ENCODE measurements around the gene SLC30A10.
"Not testable (repeated sequence)": the region's sequence is repeated elsewhere in the genome, so short reads cannot be mapped to it uniquely, and the experiment has no call there.

The SLC30A10 gene

DNA sequence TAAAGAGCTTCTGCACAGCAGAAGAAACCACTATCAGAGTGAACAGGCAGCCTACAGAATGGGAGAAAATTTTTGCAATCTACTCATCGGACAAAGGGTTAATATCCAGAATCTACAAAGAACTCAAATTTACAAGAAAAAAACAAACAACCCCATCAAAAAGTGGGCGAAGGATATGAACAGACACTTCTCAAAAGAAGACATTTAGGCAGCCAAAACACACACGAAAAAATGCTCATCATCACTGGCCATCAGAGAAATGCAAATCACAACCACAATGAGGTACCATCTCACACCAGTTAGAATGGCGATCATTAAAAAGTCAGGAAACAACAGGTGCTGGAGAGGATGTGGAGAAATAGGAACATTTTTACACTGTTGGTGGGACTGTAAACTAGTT, 36.5 kb downstream of the SLC30A10 start:
- DNase-seq (ENCODE audit: low spot score) = not testable (repeated sequence)

DNA sequence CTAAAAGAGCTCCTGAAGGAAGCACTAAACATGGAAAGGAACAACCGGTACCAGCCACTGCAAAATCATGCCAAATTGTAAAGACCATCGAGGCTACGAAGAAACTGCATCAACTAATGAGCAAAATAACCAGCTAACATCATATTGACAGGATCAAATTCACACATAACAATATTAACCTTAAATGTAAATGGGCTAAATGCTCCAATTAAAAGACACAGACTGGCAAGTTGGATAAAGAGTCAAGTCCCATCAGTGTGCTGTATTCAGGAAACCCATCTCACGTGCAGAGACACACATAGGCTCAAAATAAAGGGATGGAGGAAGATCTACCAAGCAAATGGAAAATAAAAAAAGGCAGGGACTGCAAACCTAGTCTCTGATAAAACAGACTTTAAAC, 39.7 kb downstream of the SLC30A10 start:
- not testable (repeated sequence) for DNase-seq (ENCODE audit: low spot score)

DNA sequence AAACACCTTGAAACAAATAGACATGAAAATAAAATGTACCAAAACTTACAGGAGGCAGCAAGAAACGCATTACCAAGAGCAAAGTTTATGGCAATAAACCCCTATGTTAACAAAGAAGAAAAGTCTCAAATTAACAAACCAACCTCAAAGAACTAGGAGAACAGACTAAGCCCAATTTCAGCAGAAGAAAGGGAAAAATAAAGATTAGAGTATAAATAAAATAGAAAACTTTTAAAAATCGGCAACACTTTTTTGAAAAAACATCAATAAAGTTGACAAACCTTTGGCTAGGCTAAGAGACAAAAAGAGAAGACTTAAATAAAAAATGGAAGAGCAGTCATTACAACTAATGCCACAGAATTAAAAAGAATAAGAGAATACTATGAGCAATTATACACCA, 42.7 kb downstream of the SLC30A10 start:
- DNase-seq (ENCODE audit: low spot score) = no peak

DNA sequence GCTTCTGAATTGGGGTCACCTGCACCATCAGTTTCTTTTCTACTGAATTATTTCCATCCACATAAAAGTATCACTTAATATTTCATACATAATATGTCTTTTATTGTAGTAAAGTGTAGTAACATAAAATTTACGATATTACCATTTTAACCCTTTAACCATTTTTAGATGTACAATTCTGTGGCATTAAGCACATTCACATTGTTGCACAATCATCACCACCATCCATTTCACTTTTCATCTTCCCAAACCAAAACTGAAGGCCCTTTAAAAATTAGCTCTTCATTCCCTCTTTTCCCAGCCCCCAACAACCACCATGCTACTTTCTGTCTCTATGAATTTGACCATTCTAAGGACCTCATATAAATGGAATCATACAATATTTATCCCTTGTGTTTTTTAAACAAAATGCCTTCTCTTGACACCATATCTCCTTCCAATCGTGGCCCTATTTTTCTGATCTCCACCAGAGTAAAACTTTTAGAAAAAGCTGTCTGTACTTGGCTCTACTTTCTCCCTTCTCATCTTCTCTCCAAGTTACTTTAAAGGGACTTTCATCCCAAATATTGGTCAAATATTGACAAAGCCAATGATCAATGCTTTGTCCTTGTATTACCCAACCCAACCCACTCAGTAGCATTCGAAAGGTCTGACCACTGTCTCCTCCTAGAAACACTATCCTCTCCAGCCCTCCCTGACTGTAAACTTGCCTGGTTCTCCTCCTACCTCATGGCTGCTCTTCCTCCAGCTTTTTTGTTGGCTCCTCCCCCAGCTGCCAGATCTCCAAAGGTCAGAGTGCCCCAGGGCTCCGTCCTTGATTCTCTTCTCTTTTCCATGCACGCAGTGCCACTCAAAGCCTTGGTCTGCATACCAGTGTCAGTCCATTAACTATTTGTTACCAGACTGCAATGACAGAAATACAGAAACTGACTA, 44.7 kb downstream of the SLC30A10 start:
- DNase-seq (ENCODE audit: low spot score) = no peak

DNA sequence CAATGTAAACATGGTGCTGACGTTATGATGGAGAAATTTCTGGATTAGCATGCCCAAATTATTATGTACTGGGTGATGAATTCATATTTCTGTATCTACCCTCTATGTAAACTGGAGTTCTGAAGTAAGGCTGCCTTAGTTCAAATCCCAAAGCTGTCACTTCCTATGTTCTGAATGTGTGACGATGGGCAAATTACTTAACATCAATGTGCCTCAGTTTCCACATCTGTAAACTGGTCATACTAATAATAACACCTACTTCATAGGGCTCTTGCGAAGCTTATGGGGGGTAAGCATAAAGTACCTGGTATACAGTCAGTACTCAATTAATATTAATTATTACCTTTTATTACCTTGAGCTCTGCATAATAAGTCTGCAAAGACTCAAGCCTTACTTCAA, 45.6 kb downstream of the SLC30A10 start:
- DNase-seq (ENCODE audit: low spot score) = no peak

DNA sequence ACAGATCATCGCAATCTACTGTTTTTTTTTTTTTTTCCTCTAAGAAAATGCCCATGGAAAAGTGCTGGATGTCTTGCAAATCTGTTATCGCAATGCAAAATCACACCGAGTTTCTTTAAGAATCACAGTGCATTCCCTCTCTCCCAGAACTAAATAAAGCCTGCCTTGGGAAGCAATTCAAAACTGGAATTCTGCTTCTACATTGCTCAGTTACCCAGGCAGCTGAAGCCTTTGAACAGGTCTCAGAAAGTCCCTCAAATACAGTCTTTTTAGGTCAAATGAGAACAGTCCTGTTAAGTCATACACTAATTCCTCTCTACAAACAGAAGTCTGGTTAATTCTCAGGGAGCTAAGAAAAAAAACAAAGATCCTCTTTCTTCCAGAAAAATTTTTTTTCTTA, 46.3 kb downstream of the SLC30A10 start:
- DNase-seq (ENCODE audit: low spot score) = no peak

DNA sequence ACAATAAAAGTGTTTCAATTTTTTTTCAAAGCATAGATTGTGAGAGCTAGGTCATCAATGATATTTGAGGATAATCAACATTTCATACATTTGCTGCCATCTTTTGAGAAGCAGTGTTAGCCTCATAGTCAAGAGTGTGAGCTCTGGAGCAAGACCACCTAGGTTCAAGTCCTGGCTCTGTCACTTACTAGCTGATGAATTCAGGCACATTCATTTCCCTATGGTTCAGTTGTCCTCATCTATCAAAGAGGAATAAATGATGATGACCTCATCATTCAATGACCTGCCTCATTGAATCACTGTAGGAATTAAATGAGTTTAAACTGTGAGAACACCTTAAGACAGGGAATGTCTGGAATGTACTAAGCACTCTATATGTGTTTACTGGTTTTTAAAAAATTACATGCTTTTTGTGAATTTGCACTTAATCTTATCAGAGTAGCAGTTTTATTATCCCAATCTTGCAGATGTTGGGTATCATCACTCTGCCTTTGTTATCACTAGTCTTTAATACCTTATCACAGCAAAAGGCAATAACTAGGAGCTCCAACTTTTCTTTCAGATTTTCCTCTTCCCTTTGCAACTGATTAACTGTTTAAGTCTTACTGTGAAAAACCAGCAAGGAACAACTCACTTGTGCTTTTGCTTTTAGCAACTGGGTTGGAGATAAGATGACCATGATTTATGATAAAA, 47.4 kb downstream of the SLC30A10 start:
- DNase-seq (ENCODE audit: low spot score) = no peak

DNA sequence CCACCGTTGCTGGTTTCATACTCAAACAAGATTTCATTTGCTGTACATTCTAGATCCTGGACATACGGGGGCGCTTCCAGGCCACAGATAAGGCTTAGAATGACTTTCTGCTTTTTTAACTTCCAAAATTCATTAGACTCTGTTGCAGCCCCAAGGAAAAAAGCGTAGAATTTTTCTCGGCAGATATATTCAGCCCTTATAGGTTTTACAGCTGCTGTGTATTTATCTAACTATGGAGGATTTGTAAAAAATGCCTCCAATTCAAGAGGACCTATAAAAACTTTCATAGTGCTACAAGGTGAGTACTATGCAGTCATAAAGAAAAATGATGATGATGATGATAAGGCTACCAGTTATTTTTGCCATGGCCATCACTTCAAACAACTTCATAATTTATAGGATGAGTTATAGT, 51.6 kb downstream of the SLC30A10 start:
- no peak for DNase-seq (ENCODE audit: low spot score)

DNA sequence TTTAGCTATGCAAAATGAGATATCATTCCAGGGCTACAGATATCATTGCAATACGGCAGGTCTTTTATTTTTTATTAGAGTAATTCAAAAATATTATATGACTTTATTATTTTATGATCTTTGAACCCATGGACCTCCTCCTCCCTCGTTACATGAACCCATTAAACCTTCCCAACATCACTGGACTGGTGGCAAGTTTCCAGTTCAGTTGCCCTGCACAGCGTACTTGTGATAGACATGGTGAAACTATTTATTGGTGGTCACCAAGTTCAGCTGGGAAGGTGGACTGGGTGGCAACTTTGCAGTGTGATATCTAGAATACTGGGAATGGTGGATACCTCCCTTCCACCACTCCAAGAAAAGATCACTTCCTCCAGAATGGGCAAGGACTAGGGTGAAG, 52.5 kb downstream of the SLC30A10 start:
- no peak for DNase-seq (ENCODE audit: low spot score)

DNA sequence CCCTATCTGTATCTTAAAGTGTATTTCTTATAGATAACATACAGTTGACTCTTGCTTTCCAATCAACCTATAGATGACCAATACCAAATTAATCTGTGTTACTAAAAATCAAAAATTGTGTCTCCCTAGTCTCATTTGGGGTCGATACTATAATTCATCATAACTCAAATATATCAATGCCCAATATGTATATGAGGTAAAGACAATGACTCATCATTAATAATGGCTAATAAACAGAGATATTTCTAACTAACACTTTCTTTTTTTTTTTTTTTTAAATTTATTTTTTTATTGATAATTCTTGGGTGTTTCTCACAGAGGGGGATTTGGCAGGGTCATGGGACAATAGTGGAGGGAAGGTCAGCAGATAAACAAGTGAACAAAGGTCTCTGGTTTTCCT, 55.8 kb downstream of the SLC30A10 start:
- DNase-seq (ENCODE audit: low spot score) = not testable (repeated sequence)

DNA sequence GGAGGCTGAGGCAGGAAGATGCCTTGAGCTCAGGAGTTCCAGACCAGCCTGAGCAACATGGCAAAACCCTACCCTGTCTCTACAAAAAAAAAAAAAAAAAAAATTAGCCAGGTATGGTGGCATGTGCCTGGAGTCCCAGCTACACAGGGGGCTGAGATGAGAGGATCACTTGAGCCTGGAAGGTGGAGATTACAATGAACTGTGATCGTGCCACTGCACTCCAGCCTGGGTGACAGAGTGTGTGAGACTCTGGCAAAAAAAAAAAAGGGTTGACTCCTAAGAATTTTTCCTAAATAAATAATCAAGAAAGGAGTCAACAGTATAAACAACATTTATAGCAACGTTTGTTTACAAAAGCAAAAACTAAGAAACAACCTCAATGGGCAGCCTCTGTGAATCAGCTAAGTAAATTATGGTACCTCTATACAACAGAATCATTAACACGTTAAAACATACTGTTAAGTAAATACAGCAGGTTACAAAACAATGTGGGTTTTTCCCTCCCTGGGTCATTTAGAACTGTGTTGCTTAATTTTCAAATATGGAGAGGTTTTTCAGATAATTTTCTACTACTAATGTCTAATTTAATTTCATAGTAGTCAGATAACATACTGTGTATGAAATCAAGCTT, 56.8 kb downstream of the SLC30A10 start:
- DNase-seq (ENCODE audit: low spot score) = no peak

DNA sequence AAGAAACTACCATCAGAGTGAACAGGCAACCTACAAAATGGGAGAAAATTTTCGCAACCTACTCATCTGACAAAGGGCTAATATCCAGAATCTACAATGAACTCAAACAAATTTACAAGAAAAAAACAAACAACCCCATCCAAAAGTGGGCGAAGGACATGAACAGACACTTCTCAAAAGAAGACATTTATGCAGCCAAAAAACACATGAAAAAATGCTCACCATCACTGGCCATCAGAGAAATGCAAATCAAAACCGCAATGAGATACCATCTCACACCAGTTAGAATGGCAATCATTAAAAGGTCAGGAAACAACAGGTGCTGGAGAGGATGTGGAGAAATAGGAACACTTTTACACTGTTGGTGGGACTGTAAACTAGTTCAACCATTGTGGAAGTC, 59.7 kb downstream of the SLC30A10 start:
- DNase-seq (ENCODE audit: low spot score) = not testable (repeated sequence)
